HG02798 (cell line): Measurements from ENCODE around the gene LYVE1.
A peak's percentile ranks its signal among the peaks of the same experiment; 100 is the strongest.
"Not testable (repeated sequence)": the region's sequence is repeated elsewhere in the genome, so short reads cannot be mapped to it uniquely, and the experiment has no call there.

ENCODE experiments used
- ATAC-seq: cut with Tn5 transposase; IDR thresholded peaks from one replicate; pipeline ENCODE4 v1.9.1; 2021; ENCODE audit warnings: mild to moderate bottlenecking; ENCODE audit not compliant: unreplicated experiment, poor library complexity

The LYVE1 gene, protein sequence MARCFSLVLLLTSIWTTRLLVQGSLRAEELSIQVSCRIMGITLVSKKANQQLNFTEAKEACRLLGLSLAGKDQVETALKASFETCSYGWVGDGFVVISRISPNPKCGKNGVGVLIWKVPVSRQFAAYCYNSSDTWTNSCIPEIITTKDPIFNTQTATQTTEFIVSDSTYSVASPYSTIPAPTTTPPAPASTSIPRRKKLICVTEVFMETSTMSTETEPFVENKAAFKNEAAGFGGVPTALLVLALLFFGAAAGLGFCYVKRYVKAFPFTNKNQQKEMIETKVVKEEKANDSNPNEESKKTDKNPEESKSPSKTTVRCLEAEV

GRCh38 chr11:10568486-10568941, at the start of gene LYVE1:
TSS of gene LYVE1 (minus strand) at chr11:10568665. CDS start at chr11:10568532, 133 bp downstream.
- no peak for ATAC-seq

- ATAC-seq, result no peak
Measured at GRCh38 chr11:10617551-10617950, 49.1 kb upstream of the LYVE1 start.

GRCh38 chr11:10611979-10612862, 43.8 kb upstream of the LYVE1 start:
- no peak for ATAC-seq

GRCh38 chr11:10609636-10610035, 41.2 kb upstream of the LYVE1 start:
- ATAC-seq, result no peak

- no peak for ATAC-seq
Measured at GRCh38 chr11:10608584-10608983, 40.1 kb upstream of the LYVE1 start.

DNA sequence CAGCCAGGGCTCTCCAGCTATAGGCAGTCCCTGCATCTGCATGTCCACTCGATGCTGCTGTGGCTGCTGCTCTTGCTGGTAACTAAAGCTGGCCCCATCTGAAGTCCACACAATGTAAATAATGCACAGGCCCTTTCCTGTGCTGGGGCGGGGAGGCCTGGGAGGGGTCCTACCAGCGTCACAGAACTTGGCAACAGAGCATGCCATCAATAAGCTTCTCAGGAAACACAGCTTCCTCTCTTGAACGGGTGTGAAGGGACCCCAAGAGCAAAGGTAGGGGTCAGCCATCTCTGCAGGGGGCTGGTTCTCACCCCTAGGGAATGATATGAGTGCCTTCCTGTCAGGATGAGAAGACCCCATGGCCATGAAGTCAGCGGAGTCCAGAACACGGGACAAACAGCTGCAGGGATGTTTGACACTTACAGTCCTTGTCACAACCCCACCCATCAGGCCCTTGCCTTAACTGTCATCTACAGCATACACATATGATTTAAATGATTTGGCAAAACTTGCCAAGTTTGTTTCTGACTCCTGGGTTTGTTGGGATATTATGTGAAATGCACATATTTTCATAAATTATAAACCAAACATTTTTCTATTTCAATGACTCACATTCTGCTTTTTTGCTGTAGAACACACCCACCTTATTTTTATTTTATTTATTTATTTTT, 39.1 kb upstream of the LYVE1 start:
- ATAC-seq, result no peak

DNA sequence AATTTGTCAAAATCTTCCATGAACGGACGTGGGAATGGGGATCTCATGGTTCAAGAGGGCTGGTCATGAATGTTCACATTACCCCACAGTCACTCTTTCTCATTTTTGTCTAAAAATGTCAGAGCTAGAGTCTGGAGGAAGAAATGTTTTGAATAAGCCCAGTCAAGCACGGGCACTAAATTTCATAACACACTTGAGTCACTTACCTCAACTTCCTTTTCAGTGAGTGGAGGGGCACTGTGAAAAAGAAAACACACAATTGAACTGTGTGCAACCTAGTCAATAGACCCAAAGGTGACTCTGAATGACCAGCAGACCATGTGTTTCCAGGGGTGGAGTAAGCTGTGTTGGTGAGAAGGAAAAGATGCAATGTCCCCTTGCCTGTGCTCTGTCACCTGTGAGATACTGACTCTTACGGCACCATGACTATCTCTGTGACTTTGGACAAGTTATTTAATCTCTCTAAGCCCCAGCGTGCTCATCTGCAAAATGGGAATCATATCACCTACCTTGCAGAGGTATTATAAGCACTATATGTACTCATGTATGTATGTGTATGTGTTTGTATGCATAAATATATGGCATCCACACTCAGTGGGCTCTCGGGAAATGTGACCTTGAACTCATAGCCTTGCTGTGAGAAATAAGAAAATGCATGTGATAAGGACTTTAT, 38.2 kb upstream of the LYVE1 start:
- peak; percentile 32 for ATAC-seq

DNA sequence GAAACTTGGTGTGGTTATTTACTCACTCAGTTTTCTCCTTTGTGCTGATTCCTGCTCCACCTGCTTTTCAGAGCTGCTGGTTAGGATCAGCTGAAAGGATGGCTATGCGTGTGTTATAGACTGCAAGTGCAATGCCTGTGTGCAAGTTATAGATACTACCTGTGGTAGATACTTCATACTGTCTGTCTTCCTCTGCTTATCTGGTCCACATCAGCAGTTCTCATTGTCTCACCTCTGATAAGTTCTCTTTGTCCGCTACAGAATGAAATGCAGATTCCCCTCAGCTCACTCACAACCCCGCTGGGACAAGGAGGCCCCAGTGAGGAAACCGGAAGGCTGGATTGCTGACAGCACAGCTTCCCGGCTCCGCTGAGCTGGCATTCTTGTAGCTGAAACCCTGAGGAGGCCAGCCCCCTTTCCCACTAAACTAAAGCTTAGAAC, 37.5 kb upstream of the LYVE1 start:
- no peak for ATAC-seq

DNA sequence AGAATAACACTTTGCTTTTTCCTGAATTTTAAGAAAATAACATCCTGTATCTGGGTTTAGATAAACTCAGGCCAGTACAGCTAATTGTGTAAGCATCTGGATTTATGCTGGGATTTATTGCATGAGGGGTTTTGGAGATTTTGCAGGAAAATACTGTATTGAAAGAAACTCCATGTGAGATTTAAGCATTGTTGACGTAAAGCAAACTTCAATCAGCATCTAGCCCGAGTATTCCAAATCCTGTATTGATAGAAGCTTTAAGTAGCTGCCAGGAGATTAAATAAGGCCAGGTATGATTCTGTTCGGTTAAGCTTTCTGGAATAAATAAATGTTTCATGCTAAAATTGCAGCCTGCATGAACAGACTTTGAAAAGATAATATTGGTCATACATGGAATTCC, 36.3 kb upstream of the LYVE1 start:
- ATAC-seq, result no peak

- no peak for ATAC-seq
Measured at GRCh38 chr11:10604340-10604748, 35.9 kb upstream of the LYVE1 start.

DNA sequence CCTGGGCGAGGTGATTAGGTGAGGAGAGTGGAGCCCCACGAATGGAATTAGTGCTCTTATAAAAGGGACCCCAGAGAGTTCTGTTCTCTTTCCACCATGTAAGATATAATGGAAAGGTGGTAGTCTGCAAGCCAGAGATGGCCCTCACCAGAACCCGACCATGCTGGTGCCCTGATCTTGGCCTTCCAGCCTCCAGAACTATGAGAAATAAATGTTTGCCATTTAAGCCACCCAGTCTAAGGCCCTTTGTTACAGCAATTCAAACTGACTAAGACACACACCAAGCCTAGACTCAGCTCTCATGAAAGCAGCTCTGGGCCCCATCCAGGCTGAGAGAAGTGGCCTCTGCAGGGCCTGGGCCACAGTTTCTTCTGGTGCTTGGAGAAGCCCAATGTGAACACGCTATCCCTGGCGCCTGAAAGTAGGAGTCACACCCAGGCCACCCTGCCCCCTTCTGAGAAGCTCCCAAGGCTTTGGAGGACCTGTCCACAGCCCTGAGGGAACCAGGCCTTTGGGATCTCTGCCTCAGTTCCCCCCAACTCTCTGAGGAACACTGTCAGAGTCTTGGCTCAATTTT, 35.3 kb upstream of the LYVE1 start:
- no peak for ATAC-seq

DNA sequence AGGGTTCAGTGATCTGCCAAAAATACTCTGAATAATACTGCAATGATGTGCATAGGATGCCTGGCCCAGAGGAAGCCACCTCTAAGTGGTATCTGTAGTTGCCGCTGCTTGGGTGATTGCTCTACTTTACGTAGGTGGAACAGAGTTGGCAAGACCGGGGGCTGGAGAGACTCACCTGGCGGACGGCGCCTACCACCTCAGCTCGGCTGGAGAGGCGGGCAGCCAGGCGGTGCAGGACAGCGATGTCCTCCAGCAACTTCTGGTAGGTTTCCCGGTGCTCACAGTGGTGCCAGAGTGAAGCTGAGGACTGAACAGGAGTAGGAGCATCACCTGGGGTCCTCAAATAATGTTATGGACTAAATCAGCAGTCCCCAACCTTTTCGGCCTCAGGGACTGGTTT, 34.5 kb upstream of the LYVE1 start:
- ATAC-seq, result no peak

- ATAC-seq, result no peak
Measured at GRCh38 chr11:10602366-10602765, 33.9 kb upstream of the LYVE1 start.

GRCh38 chr11:10601837-10602236, 33.4 kb upstream of the LYVE1 start:
- no peak for ATAC-seq

DNA sequence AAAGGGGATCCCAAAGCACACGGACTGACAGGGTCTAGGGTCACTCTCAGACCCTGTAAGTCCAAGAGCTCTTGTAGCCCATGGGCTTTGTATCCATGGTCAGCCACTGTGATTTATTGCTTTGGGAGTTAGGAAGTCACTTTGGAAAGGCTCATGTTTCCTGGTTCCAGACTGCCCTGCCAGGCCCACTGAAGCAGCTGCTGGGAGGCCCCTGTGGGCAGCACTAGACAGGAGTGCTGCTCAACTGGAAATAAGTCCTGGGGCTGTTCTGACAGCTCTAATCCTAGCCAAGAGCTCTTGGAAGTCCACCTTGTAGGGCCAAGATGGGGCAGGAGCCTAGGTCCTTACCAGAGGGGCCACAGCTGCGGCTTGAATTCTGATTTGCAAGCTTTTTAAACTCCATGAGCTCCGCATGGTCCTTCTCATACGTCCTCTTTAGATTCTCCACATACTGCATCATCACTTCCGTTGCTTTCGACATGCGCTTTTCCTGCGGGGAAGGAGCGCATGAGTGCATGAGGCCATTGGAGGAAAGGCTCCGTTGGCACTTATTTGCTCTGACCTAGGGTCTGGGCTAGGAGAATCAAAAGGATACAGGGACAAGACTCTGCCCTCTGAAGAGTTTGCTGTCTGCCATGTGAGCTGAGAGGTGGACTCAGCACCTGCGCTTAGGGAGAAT, 32.2 kb upstream of the LYVE1 start:
- no peak for ATAC-seq

DNA sequence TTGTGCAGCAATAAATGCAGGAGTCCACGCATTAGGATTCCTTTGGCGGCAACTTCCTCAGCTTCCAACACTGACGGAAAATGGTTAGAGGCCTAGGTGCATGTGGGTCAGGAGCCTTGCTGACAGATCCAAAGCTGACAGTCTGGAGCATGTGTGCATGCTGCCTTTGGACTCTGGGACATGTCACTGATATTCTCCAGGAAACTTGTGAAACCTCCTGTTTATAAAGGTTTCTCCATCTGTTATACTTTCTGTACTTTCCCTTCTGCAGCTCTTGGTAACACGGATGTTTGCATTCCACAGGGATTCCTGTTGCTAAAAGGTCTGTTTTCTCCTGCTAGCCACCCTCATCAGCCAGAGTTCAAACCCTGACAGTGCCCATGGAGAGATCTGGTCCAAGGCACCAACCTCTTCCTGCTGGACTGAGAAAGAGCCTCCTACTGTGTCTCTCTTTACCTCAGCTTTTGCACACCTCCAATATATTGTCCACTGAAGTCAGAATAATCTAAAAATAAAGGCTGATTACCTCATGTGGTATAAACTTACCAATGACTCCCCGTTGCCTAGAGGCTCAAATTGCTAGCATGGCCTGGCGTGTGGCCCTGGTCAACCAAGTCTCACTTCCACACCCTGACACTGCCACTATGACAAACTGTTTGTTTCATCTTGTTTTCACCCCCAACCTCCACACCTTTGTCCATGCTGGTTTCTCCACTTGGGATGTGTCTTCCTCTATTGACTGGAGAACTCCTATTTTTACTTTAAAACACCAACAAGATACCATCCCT, 31.1 kb upstream of the LYVE1 start:
- no peak for ATAC-seq

DNA sequence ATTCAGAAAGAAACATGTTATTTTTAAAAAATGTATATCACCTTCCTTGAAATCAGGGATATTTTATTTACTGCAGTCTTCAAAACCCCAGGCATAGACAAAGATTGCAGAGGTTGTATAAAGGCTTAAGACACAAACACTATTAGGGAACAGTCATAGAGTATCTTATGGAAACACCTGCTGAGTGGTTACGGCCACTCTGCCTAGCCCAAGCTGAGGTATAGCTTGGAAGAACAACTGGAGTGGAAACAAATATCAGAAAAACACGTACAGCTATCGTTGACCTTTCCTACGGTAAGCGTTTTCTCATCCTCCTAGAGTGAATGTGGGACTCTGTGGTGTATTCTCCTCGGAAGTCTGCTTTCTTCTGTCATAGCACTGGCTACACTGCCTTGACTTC, 30.4 kb upstream of the LYVE1 start:
- no peak for ATAC-seq

DNA sequence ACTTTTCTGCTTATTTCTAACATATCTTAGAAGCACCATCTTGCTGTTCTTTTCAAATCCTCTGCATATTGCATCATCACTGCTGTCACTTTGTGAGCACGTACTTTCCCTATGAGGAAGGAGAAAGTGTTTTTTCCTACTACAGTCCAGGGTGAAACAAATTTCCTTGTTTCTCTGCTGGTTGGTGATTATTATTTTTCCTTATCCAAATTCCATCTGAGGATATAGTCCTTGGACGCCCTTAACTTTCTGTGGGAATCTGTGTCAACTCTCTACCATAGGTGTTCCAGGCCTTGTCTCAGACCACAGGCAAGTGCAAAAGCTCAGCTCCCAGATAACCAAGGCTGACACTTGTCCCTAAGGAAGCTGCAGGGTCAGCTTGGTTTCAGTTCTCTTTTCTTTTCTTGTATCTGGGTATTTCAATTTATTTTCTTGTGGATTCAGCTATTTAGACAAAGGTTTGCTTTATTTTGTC, 29.4 kb upstream of the LYVE1 start:
- ATAC-seq, result no peak

DNA sequence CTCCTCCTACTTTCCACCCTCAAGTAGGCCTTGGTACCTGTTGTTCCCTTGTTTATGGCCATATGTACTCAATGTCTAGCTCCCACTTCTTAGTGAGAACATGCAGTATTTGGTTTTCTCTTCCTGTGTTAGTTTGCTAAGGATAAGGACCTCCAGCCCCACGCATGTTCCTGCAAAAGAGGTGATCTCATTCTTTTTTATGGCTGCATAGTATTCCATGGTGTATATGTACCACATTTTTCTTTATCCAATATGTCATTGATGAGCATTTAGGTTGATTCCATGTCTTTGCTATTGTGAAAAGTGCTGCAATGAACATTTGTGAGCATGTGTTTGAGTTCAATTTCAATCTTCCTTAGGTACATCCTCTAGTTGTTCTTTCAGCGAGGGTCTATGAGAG, 27.4 kb upstream of the LYVE1 start:
- ATAC-seq, result not testable (repeated sequence)
